IPS-18c (cell line): ENCODE results near the gene OPTC.
"Not testable (repeated sequence)": the region's sequence is repeated elsewhere in the genome, so short reads cannot be mapped to it uniquely, and the experiment has no call there.

ENCODE experiments used
- H3K4me3 ChIP-seq: 2 replicates; pipeline ENCODE4 v1.7.0; 2013; ENCODE audit warnings: low read depth, mild to moderate bottlenecking, low read length, moderate library complexity; ENCODE audit not compliant: insufficient read depth
- H3K9me3 ChIP-seq: one replicate; pipeline ENCODE4 v1.6.1; 2013; ENCODE audit warnings: mild to moderate bottlenecking, low read length, moderate library complexity; ENCODE audit not compliant: control insufficient read depth, insufficient read depth

OPTC gene, protein sequence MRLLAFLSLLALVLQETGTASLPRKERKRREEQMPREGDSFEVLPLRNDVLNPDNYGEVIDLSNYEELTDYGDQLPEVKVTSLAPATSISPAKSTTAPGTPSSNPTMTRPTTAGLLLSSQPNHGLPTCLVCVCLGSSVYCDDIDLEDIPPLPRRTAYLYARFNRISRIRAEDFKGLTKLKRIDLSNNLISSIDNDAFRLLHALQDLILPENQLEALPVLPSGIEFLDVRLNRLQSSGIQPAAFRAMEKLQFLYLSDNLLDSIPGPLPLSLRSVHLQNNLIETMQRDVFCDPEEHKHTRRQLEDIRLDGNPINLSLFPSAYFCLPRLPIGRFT

DNA sequence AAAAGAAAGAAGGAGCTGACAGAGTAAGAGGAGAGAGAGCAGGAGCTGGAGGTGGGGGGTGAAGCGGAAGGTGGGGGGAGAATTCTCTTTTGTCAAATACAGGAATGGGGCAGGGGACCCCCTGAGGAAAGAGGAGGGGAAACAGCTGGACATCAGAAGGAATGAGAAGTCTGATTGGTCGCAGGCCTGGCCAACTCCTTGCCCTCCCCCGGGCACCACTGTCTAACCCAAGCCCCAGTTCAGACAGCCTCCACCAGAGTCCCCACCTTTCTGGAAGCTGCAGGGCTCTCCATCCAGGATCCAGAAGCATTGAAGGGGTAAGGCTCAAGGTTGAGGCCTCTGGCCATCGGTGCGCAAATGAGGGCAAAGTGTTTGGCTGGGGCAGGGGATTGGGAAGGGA is at the start of gene OPTC:
Gene OPTC (plus strand): TSS at position 253 of the 400 bp plus-strand sequence. CDS start 1,853 bp downstream, outside the sequence.
- Histone ChIP-seq H3K4me3 (no peak within 1 kb of the TSS), H3K9me3 (no peaks in the 10 kb centered on the region)

DNA sequence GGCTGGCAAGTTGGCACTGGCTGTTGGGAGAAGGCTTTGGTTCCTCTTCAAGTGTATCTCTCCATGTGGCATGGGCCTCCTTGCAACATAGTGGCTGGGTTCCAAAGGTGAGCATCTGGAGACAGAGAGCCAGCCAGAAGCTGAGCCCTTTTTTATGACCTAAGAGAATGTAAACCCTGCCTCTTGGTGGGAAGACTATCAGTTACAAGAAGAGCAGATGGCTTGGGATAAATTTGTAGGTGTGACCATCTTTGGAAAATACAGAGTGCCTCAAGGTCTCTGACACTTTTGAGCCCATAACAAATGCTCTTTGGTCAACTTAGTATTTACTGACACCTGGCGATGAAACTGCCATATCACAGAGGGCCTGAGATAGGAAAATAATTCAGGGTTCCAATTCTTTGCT is 49.8 kb upstream of the OPTC start:
- Histone ChIP-seq H3K9me3 (no peaks in the 10 kb centered on the region), H3K4me3 (no peak overlapping the region)

DNA sequence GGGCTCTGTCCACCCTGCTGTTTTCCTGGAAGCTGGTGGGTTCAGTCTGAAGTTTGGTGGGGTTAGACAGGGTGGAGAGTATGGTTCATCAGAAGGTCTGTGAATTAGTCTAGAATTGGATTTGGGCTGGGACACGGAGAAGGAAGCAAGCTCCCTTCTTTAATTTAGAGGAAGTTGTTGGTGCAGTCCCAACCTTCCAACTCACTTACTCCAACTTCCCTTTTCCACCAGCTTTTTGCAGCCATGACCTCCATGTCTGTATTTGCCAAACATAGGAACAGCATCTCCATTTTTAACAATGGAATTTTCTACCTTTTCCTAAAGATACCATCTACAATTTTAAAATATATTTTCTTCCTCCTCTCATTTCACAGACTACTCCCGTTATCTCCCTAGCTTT is 46.8 kb upstream of the OPTC start:
- no peak overlapping the region for H3K4me3 ChIP-seq
- H3K9me3 ChIP-seq: no peaks in the 10 kb centered on the region

DNA sequence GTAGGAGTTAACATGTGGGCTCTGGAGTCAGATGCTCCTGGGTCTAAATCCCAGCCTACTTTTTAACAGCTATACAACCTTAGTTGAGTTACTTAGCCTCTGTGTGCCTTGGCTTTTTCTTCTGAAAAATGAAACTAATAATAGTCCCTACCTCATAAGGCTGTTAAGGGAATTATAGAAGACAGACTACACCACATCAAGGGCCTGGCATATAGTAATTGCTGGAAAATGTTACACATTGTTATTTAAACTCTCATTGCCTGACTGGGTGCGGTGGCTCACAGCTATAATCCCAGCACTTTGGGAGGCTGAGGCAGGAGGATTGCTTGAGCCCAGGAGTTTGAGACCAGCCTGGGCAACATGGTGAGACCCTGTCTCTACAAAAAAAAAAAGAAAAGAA is 46.4 kb upstream of the OPTC start:
- H3K9me3 ChIP-seq, H3K4me3 ChIP-seq: not testable (repeated sequence)

DNA sequence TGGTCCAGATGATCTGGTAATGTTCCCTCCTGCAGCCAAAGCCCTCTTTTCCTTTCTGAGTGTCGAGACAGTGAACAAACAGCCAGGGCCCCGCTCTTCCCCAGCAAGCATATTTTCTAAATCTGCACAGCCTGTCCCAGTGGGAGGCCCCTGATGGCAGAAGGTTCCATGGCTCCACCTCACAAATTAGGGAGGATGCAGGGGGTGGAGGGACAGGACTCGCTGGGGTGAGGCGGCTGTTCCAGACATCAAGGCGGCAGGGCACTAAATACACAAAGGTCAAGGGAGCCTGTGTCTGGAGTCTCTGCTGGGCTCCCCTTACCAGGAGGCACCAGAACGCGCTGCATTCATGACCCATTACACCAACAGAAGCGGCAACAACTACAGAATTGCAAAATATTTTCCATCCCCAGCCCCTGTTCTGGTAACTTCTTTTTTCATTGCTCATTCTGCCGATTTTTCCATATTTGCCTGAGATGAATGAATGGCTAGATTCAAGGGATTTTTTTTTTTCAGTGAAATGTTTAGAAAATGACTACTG is 45.4 kb upstream of the OPTC start:
- Histone ChIP-seq H3K4me3 (no peak overlapping the region), H3K9me3 (no peaks in the 10 kb centered on the region)

DNA sequence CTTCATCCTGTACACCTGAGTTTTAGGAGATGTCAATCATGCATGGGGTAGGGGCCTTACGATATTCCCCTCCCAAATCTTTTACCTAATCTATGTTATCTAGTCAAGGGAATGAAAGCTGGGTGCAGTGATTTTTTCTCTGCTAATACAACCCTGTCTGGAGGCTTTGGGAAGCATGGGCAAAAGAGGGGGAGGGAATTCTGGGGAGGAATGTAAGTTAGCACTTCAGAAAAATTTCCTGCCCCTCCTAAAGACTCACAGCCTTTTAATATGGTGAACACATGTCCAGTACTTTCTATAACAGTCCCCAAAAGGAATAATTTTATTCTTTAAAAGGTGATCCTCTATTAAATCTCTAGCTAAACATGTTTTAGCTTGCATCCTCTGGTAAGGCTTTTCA is 44.0 kb upstream of the OPTC start:
- no peaks in the 10 kb centered on the region for H3K9me3 ChIP-seq
- no peak overlapping the region for H3K4me3 ChIP-seq

DNA sequence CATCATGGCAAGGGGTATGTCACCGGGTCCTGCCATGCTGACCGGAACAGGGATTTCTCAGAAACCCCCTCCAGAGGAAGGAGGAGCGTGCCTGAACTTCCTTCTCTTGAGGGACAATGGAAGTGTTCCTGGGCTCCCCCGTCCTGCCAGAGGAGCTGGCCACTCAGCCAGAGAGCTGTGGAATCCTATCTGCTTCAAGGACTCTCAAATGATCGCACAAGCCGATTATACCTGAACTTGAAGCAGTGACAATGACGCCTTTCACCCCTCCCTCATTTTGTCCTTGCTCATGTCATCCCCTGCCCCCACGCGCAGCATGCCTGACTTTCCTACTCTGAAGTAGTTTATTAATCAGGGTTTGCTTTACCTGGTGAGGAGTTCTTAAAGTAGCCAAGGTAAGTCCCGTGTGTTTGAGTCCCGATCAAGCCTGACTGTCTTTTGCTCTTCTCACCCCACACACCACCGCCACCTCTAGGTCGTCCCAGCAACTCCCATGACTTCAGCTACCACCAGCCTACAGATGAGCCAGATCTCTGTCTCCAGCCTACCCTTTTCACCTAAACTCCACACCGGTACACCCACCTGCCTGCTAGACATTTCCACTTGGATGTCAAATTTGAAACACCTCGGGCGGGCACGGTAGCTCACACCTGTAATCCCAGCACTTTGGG is 43.3 kb upstream of the OPTC start:
- no peak overlapping the region for H3K4me3 ChIP-seq
- H3K9me3 ChIP-seq: peaks cover 2% of the 10 kb centered on the region

DNA sequence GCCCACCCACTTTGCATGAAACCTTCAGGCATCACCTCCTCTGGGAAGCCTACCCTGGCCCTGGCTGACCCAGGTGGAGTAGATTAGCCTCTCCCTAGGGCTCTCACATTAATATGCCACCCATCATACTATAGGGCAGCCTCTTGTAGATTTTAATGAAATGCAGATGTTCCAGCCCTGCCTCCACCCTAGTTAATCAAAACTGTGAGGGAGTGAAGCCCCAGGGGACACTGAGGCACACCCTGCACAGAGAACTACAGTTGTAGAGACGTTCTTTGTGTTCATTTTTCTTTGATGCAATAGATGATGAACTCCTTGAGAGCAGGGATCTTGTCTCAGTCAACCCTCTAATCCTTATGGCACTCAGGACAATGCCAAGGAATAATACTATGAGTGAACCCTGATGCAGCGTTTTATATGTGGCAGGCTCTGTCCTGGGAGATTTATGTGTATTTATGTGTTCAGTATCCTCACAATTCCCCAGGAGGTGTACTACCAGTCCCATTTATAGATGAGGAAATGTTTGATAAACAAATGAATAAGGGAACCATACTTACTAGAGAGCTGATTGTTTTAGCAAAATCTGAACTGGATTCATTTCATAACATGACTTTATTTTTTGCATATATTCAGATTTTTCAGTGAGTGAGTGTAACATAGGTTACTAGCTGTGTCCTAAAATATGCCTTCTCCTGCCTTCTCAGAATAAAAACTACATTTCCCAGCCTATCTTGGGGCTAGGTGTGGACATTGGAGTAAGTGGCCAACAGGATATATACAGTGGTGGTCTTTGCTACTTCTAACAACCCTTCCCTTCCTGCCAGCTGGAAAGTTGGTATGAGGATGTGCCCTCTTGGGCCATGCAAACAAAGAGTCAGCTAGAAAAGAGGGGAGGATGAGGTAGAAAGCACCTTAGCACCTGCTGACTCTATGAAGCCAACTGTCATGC is 41.8 kb upstream of the OPTC start:
- Histone ChIP-seq H3K4me3 (no peak overlapping the region), H3K9me3 (peaks cover 2% of the 10 kb centered on the region)

DNA sequence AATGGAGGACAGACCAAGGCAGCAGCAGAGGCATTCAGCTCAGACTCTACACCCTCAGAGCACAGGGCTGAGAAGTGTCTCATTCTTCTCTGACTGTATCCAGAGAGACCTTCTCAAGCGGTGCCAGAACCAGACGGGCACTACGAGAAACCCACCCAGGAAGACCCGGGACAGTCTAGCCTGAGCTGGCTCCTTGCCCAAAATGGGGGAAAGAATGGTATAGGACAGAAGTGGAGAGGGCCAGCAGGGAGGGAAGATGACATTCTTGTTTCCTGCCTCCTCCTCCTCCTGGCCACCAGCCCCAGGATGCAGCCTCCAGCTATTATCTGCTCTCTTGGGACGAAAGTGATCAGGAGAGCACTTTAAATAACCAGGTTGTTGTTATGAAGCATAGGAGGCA is 40.9 kb upstream of the OPTC start:
- peaks cover 2% of the 10 kb centered on the region for H3K9me3 ChIP-seq
- H3K4me3 ChIP-seq: no peak overlapping the region

DNA sequence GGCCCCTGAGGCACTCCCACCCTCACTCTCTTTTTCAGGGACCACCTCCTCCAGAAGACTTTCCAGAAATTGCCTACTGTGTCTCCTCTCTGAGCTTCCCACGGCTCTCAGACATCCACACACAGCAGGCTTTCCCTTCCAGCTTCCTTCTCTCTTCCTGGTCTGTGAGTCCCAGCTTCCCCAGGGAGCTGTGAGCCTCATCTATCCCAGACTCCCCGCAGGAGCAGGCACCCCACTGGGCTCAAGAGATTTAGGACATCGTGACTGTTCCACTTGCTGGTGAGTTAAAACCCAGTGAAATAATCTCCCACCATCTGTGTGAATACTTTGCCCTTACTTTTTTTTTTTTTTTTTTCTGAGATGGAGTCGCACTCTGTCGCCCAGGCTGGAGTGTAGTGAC is 40.3 kb upstream of the OPTC start:
- Histone ChIP-seq H3K9me3 (peaks cover 2% of the 10 kb centered on the region), H3K4me3 (no peak overlapping the region)

DNA sequence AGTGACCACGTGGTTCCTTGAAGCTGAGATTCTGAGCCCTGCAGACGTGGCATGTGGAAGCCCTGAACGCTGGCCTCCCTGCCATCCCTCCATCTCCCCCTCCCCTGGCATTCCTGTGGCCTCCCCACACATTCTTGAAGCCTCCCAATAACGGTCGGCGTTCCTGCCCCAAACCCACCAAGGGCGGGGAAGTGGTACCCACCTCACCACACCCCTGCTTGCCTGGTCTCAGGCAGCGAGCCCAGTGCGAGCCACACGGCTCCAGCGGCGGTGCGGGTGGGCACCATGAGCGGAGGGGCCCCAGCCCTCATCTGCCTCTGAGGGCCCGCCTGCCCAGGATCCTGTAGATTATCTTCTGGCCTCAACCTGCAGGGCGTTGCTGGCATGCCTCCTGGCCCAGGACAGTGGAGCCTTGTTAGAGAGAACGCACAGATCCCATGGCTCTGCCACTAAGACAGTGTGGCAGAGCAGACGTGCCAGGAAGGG is 38.9 kb upstream of the OPTC start:
- Histone ChIP-seq H3K4me3 (no peak overlapping the region), H3K9me3 (peaks cover 2% of the 10 kb centered on the region)

DNA sequence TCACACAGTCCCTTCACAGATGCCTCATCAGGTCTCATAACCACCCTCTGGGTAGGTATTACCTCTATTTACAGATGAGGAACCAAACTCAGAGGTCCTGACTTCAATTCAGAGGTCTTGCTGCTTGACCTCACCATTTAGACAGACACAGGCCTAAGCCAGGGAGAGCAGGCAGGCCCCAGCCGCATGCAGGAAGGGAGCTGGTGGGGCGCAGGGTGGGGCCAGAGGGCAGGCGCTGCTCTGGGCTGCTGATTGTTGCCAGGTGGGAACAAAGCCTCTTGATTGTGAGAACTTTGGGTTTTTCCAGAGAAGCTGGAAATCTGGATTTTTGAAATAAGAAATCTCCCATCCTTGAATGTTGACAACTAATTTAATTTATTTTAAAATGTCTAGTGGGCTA is 38.2 kb upstream of the OPTC start:
- H3K4me3 ChIP-seq: no peak overlapping the region
- peaks cover 2% of the 10 kb centered on the region for H3K9me3 ChIP-seq

DNA sequence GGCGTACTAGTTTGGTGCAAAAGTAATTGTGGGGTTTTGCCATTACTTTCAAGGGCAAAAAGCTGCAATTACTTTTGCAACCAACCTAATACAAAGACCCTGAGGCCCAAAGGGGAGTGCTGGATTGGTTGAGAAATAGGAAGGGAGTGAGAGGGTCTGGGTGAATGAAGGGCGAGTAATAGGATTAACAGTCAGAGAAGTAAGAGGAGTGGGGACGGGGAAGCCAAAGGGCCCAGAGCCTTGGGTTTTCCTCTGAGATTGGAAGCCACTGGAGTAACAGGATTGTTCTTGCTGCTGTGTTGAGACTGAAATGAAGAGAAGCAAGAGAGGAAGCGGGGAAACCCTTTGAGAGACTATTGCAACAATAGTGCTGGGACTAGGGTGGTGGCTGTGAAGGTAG is 37.4 kb upstream of the OPTC start:
- Histone ChIP-seq H3K9me3 (peaks cover 2% of the 10 kb centered on the region), H3K4me3 (no peak overlapping the region)

DNA sequence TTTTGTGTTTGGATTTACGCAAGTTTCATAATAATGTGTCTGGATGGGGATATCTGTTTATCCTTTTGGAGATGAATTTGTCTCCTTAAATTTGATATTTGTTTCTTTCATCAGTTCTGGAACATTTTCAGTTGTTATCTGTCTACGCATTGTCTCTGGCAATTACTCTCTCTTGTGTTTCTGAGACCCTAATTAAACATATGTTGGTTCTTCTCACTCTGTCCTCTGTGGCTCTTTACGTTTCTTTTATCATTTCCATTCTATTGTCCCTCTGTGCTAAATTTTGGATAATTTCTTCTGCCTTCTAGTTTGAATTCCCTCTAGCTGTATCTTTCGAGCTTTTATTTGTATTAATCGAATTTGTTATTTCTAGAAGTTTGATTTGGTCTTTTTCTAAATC is 35.9 kb upstream of the OPTC start:
- Histone ChIP-seq H3K4me3 (no peak overlapping the region), H3K9me3 (peaks cover 2% of the 10 kb centered on the region)

DNA sequence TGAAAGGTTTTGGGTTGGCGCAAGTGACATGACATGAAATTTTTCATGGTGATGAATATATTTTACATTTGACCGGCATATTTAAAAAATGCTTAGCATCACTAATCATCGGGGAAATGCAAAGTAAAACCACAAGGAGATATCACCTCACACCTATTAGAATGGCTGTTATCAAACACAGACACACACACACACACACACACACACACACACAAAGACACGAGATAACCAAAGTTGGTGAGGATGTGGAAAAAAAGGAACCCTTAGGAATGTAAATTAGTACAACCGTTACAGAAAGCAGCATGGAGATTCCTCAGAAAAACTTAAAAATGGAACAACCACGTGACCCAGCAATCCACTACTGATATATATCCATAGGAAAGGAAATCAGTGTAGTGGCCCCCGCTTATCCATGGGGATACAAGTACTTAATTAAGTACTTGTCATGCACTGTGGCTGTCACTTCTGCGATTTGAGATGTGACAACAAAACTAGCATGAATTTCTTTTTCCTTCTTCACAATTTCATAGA is 34.2 kb upstream of the OPTC start:
- H3K4me3 ChIP-seq: no peak overlapping the region
- peaks cover 2% of the 10 kb centered on the region for H3K9me3 ChIP-seq

DNA sequence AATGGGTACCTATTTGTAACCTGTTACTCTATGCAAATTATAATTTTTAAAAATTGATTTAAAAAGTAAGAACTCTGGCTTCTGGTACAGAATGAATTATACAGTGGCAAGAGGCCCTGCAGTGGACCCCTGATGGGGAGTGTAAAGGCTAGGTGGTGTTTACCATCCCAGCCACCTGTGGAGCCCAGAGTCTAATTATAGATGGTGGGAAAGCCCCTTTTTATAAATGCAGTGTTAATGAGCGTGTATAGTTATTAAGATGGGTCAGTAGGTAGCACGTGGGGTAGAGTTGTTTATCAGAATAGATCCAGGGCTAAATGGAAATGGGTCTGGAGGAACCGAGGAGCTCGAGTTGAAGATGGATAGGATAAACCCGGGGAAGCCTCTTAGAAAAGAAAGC is 32.2 kb upstream of the OPTC start:
- no peak overlapping the region for H3K4me3 ChIP-seq
- no peaks in the 10 kb centered on the region for H3K9me3 ChIP-seq

DNA sequence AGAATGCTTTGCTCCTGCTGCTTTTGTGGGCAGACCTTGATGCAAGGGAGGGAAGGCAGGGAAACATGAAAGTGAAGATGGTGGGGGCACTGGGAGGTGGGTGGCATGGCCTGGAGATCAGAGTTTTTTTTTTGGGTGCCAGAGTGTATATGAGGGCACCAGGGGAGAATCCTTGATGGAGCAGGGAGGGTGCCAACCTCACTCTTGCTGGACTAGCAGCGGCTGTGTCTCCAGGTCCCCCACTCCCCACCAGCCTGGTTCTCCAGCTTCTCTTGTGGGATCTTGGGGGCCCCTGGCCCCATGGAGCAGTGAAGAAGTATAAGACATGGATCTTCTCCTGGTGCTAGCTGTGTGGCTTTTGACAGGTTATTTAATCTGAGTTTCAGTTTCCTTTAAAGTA is 31.8 kb upstream of the OPTC start:
- no peaks in the 10 kb centered on the region for H3K9me3 ChIP-seq
- no peak overlapping the region for H3K4me3 ChIP-seq
